Upper lobe of left lung (tissue), 4 donors: ENCODE measurements around the gene MYBBP1A.

Source experiments
- CTCF ChIP-seq, 6 experiments: fragments of 450-650 bp in 4 of 6; fragments of 200-600 bp in 2 of 6; sonication (generic) in 2 of 6; IDR thresholded peaks; one replicate each; pipeline ENCODE4 v1.5.1; 2016 to 2019; ENCODE audit warnings: antibody characterized with exemption in 6 of 6
- EP300 ChIP-seq, 4 donors: sonication (generic); formaldehyde crosslinking; IDR thresholded peaks; one replicate each; pipeline ENCODE4 v1.5.1; 2017; ENCODE audit warnings: antibody characterized with exemption in 4 of 4, control low read depth in 2 of 4
- POLR2A ChIP-seq, 4 donors: fragments of 450-650 bp; IDR thresholded peaks; one replicate each; pipeline ENCODE4 v1.5.1; 2016 to 2017; ENCODE audit warnings: antibody characterized with exemption in 4 of 4, mild to moderate bottlenecking in 2 of 4
- POLR2AphosphoS5 ChIP-seq, 2 donors: sonication (generic); formaldehyde crosslinking; IDR thresholded peaks; one replicate each; pipeline ENCODE4 v1.5.1; 2017; ENCODE audit warnings: antibody characterized with exemption in 2 of 2

- TF ChIP-seq CTCF (IDR thresholded peaks at IDR 0.05), result peak in 1 of 6 experiments; percentile 12
- TF ChIP-seq POLR2A (IDR thresholded peaks at IDR 0.05), result no peak
- no peak for TF ChIP-seq POLR2AphosphoS5 (IDR thresholded peaks at IDR 0.05)
- TF ChIP-seq EP300 (IDR thresholded peaks at IDR 0.05), result no peak
Measured at GRCh38 chr17:4562015-4562969, 7.1 kb upstream of the MYBBP1A start.
